Activated T-cell treated with anti-CD3 and anti-CD28 coated beads for 4 hours (primary cell): ENCODE results near the gene NINJ2.
"Not testable (repeated sequence)": the region's sequence is repeated elsewhere in the genome, so short reads cannot be mapped to it uniquely, and the experiment has no call there.

Experiments
- DNase-seq: peaks from one replicate; pipeline ENCODE4 v3.0.0-alpha.2; 2020

Gene NINJ2

GRCh38 chr12:639988-640387, 23.3 kb downstream of the NINJ2 start:
- no peak for DNase-seq

GRCh38 chr12:639566-639965, 23.7 kb downstream of the NINJ2 start:
- DNase-seq, result no peak

GRCh38 chr12:638953-639557, 24.2 kb downstream of the NINJ2 start:
- no peak for DNase-seq

- DNase-seq, result no peak
Observed at GRCh38 chr12:636632-637031, 26.6 kb downstream of the NINJ2 start.

DNA sequence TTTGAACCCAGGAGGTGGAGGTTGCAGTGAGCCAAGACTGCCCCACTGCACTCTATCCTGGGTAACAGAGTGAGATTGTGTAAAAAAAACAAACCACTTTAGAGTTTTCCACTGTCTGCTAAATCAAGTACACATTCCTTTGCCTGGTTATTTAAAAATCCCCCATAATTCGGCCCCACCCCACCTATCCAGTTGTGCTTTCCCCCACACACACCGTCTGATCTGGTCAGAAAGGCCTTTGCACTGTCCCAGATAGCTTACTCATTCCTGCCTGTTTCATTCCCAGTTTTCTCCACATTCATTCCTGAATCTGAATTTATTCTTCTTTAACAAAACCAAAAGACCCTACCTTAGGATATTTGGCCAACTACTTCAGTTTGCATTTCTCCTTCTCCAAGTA, 29.5 kb downstream of the NINJ2 start:
- DNase-seq, result no peak

- DNase-seq, result no peak
Observed at GRCh38 chr12:632102-632696, 31.0 kb downstream of the NINJ2 start.

- DNase-seq, result peak; percentile 34
Observed at GRCh38 chr12:630656-631632, 32.3 kb downstream of the NINJ2 start.

GRCh38 chr12:628742-629078, 34.5 kb downstream of the NINJ2 start:
- DNase-seq, result not testable (repeated sequence)

GRCh38 chr12:627863-628741, 35.1 kb downstream of the NINJ2 start:
- no peak for DNase-seq

- DNase-seq, result no peak
Observed at GRCh38 chr12:627285-627684, 36.0 kb downstream of the NINJ2 start.

DNA sequence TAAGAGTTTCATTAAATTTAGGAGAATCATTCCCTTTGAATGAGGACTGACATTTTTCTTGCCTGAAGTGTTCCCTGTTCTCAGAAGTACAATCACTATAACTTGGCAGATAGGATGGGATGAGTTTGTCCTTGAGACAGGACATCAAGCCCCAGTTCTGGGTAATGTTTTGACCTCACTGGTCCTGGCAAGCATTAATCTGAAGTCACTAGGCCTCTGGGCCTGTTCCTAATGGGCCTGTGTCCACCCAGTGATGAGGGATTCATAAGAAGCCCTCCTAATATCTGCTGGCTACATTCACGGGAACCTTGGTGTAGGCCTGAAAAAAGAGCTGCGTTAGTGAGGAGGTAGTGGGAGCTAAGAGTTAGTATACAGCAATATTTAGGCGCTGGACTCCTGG, 37.2 kb downstream of the NINJ2 start:
- DNase-seq, result no peak

GRCh38 chr12:623865-624372, 39.3 kb downstream of the NINJ2 start:
- no peak for DNase-seq

- DNase-seq, result no peak
Observed at GRCh38 chr12:623172-623864, 39.9 kb downstream of the NINJ2 start.

- DNase-seq, result no peak
Observed at GRCh38 chr12:622416-622815, 40.8 kb downstream of the NINJ2 start.

DNA sequence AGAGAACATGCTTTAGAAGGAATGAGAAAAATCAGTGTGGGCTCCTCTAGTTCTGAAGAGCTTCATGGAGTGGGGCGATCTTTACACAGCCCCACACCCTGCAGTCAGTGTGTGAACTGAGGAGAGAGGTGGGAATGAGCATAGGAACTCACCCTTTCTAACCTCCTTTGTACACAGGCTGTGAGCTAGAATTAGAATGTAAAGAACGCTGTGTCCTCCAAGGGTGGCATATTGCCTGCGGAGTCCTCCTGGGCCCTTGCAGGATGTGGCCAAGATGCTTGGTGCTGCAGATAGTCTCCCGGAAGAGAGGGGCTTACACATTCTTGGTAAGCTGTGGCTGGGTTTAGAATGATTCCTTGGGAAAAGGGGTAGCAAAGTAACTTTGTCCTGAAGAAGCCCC, 43.9 kb downstream of the NINJ2 start:
- no peak for DNase-seq

- DNase-seq, result no peak
Observed at GRCh38 chr12:618605-619004, 44.6 kb downstream of the NINJ2 start.

GRCh38 chr12:617304-617915, 45.8 kb downstream of the NINJ2 start:
- DNase-seq, result no peak

DNA sequence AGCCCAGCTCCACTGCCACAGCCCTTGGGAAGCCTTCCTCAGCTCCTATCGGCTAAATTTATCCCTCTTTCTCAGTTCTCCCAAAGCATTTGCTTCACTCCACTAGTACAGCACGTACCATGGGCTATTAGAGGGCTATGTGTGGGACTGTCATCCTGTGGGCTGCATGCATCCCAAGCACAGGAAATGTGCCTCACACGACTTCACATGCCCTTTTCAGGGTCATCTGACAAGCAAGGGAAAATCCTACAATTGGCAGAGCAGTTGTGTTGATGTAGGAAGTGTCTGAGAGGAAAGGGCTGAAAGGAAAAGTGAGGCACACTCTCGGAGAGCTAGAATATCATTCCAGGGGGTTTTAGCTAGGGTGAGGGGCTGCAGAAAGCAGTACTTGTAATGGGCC, 47.6 kb downstream of the NINJ2 start:
- DNase-seq, result no peak

GRCh38 chr12:614411-614970, 48.8 kb downstream of the NINJ2 start:
- no peak for DNase-seq

DNA sequence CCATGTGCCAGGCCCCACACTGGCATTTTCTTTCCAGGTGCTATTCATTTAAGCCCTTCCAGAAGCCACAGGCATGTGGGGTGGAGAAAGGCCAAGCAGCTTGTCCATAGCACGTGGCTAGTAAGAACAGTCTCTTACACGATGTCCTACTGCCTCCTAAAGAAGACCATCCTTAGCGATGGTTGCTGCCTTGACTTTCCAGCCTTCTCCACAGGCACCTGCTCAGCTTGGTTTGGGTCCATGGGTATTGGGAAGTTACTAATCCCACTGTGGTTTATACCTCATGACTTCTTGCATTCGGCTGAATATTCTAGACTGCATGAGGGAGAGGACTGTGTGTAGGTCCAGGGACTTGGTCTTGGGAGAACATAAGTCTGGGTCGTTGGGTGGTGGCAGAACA, 49.2 kb downstream of the NINJ2 start:
- no peak for DNase-seq

DNA sequence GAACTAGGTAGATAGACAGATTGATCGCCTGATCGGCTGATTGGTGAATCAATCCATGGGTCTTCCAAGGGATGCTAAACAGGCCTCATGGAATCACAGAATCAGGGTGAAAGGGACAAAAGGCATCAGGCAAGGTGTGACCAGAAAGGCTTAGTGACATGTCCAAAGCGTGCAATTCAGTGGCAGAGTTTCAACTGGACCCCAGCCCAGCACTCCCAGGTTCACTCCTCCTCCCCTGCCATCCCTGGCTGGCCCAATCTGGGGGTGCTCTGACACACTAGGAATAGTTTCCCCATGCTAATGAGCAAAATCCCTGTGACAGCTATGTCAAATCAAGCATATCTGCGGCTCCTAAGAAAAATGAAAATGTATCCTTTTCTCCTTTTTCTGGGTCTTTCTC, 50.4 kb downstream of the NINJ2 start:
- no peak for DNase-seq
